ENCODE data around the gene GABRG1. TPM values are rescaled to one million over a fixed set of nuclear protein-coding genes. Genes with fewer than 3 reads are reported as not detected.

GABRG1 gene
- total RNA-seq, 4 donors from 2014 or later: not detected

DNA sequence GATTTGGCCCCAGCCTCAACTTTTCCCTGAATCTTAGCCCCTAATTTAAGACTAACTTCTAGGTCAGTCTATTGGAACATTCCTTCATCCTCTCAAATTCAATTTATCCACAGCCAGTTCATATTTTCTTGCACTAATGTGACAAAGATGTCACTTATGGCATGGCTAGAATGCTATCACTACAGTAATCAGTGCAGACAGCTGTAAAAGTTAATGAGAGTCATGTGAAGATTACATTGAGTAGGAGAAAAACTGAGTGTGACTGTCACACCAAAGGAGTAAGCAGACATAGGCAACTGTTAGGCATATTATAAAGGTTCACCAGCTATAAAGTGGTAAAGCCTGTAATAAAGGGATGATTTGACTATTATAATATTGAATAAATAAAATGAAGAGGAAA is 42.6 kb downstream of the GABRG1 start:
- no peaks in the 10 kb centered on the region for H3K27me3 ChIP-seq
- no peaks in the 10 kb centered on the region for H3K4me1 ChIP-seq
- no peak overlapping the region for H3K4me3 ChIP-seq
- TF ChIP-seq EP300 (IDR thresholded peaks at IDR 0.05) (no peak), POLR2AphosphoS5 (IDR thresholded peaks at IDR 0.05) (no peak), POLR2A (IDR thresholded peaks at IDR 0.05) (no peak)
- TF ChIP-seq, protein P1, sequence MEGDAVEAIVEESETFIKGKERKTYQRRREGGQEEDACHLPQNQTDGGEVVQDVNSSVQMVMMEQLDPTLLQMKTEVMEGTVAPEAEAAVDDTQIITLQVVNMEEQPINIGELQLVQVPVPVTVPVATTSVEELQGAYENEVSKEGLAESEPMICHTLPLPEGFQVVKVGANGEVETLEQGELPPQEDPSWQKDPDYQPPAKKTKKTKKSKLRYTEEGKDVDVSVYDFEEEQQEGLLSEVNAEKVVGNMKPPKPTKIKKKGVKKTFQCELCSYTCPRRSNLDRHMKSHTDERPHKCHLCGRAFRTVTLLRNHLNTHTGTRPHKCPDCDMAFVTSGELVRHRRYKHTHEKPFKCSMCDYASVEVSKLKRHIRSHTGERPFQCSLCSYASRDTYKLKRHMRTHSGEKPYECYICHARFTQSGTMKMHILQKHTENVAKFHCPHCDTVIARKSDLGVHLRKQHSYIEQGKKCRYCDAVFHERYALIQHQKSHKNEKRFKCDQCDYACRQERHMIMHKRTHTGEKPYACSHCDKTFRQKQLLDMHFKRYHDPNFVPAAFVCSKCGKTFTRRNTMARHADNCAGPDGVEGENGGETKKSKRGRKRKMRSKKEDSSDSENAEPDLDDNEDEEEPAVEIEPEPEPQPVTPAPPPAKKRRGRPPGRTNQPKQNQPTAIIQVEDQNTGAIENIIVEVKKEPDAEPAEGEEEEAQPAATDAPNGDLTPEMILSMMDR (IDR thresholded peaks at IDR 0.05): no peak
- H3K27ac ChIP-seq: no peak overlapping the region
- H3K9me3 ChIP-seq: no peaks in the 10 kb centered on the region
- DNase-seq (ENCODE audit: low spot score in 2 of 2): no peak
- no peaks in the 10 kb centered on the region for H3K36me3 ChIP-seq

DNA sequence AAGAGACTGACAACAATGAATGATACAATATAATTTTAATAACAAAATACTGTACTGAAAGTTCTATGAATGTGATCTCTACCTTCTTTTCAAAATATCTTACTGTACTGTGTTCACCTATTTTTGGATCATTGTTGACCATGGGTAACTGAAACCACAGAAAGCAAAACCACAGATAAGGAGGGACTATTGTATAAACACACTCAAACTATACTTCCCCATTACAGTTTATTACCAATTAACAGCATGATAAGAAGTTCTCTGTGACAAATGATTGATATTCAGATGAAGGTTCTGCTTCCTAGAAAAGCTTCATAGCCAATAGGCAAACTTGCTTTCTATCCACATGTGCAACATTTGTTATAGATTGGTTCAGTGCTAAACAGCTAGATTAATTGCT is 50.1 kb downstream of the GABRG1 start:
- Histone ChIP-seq H3K4me3 (no peak overlapping the region), H3K9me3 (no peaks in the 10 kb centered on the region), H3K27me3 (no peaks in the 10 kb centered on the region), H3K4me1 (no peaks in the 10 kb centered on the region), H3K36me3 (no peaks in the 10 kb centered on the region), H3K27ac (no peak overlapping the region)
- TF ChIP-seq POLR2A (IDR thresholded peaks at IDR 0.05) (no peak), POLR2AphosphoS5 (IDR thresholded peaks at IDR 0.05) (no peak), EP300 (IDR thresholded peaks at IDR 0.05) (no peak)
- TF ChIP-seq, protein P1 (IDR thresholded peaks at IDR 0.05): no peak
- no peak for DNase-seq (ENCODE audit: low spot score in 2 of 2)

DNA sequence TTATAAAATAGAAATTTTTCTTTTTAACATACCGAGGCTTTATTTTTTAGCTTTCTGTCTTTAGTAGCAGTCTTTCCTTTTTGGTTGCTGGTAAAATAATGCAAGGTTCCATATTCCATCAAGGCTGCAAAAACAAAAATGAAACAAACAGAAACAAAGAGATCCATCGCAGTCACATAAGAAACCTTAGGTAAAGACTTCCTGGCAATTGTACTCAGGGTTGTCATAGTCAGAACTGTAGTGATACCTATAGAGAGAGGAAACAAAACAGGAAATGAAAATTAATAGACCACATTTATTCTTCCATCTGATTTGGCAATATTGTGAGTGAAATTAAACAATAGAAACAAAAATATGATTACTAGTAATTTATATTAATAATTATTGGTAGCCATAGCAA is 72.5 kb downstream of the GABRG1 start:
- Histone ChIP-seq H3K27ac (no peak overlapping the region), H3K36me3 (no peaks in the 10 kb centered on the region), H3K9me3 (no peaks in the 10 kb centered on the region), H3K27me3 (no peaks in the 10 kb centered on the region), H3K4me1 (no peaks in the 10 kb centered on the region), H3K4me3 (no peak overlapping the region)
- no peak for DNase-seq (ENCODE audit: low spot score in 2 of 2)
- TF ChIP-seq EP300 (IDR thresholded peaks at IDR 0.05): no peak
- TF ChIP-seq POLR2AphosphoS5 (IDR thresholded peaks at IDR 0.05): no peak
- TF ChIP-seq, protein P1 (IDR thresholded peaks at IDR 0.05): no peak
- TF ChIP-seq POLR2A (IDR thresholded peaks at IDR 0.05): no peak
- 89% methylated on average over 2 of the region's 2 CpGs for WGBS

DNA sequence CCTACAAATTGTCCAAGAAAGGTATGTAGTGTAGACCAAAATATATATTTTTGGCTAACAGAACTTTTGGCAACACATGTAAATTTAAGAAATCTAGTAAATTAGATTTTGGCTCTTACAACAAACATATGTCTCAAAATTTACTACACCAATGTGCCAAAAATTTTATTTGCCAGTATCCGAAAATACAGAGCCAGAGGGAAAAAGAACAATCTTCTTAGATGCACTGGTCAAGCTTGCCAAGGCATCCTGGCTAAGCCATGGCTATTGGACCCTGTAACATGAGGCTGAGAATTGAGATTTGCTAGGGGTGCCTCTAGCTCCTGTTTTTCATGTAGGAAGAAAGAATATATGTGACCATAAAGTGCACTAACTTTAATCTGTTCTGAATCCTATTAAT is 91.8 kb downstream of the GABRG1 start:
- no peaks in the 10 kb centered on the region for H3K27me3 ChIP-seq
- H3K4me3 ChIP-seq: no peak overlapping the region
- no peak for TF ChIP-seq POLR2A (IDR thresholded peaks at IDR 0.05)
- TF ChIP-seq, protein P1 (IDR thresholded peaks at IDR 0.05): no peak
- TF ChIP-seq POLR2AphosphoS5 (IDR thresholded peaks at IDR 0.05): no peak
- no peak for TF ChIP-seq EP300 (IDR thresholded peaks at IDR 0.05)
- H3K9me3 ChIP-seq: no peaks in the 10 kb centered on the region
- 50% methylated on average over 1 of the region's 1 CpG for WGBS
- no peak for DNase-seq (ENCODE audit: low spot score in 2 of 2)
- no peaks in the 10 kb centered on the region for H3K36me3 ChIP-seq
- H3K27ac ChIP-seq: no peak overlapping the region
- H3K4me1 ChIP-seq: no peaks in the 10 kb centered on the region

DNA sequence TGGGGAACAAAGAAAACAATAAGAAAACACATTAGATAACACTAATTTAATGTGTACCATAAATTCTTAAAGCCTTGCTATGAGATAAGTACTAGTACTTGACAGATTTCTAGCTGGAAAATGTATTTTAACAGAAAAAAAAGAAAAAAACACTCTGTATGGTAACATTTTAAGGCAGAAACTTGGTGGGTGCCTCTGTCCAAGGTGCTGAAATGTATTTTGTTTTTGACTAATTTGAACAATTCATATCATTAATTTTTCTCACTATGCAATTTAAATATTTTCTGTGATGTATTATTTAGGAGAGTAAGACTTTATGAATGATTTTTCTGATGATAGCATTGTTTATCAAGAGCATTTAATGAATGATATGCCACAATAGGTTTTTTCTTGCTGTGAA is 107.5 kb downstream of the GABRG1 start:
- Histone ChIP-seq H3K4me3 (no peak overlapping the region), H3K36me3 (no peaks in the 10 kb centered on the region), H3K9me3 (no peaks in the 10 kb centered on the region), H3K27me3 (no peaks in the 10 kb centered on the region), H3K4me1 (no peaks in the 10 kb centered on the region), H3K27ac (no peak overlapping the region)
- DNase-seq (ENCODE audit: low spot score in 2 of 2): no peak
- TF ChIP-seq POLR2AphosphoS5 (IDR thresholded peaks at IDR 0.05) (no peak), POLR2A (IDR thresholded peaks at IDR 0.05) (no peak), EP300 (IDR thresholded peaks at IDR 0.05) (no peak)
- TF ChIP-seq, protein P1 (IDR thresholded peaks at IDR 0.05): no peak
